OCI-LY3 (cell line): Measurements from ENCODE around the gene HADHB.

ENCODE experiments used
- H2AFZ ChIP-seq: fragments of 200-600, 300-600 bp; shearing (Covaris generic); 2 replicates; pipeline ENCODE4 v1.6.0; 2014; ENCODE audit warnings: antibody characterized with exemption, low read depth, low read length
- H3K27ac ChIP-seq: fragments of 200-600, 300-600 bp; sonication (generic); 2 replicates; pipeline ENCODE4 v1.5.1; 2014; ENCODE audit warnings: mild to moderate bottlenecking, low read length, moderate library complexity, mixed read lengths
- H3K27me3 ChIP-seq: fragments of 200-600, 300-600 bp; sonication (generic); 2 replicates; pipeline ENCODE4 v1.6.1; 2014; ENCODE audit warnings: low read depth, low read length, mixed read lengths
- H3K36me3 ChIP-seq: fragments of 200-600, 300-600 bp; sonication (generic); replicated peaks from 2 replicates; pipeline ENCODE3; 2014; ENCODE audit warnings: low read depth, low read length, mixed read lengths
- H3K4me1 ChIP-seq: fragments of 300-600, 200-600 bp; sonication (generic); 2 replicates; pipeline ENCODE4 v1.6.1; 2014; ENCODE audit warnings: low read length, mixed read lengths
- H3K4me2 ChIP-seq: fragments of 200-600, 300-600 bp; sonication (generic); 2 replicates; pipeline ENCODE4 v1.6.1; 2014; ENCODE audit warnings: low read length, mixed read lengths
- H3K4me3 ChIP-seq: fragments of 300-600, 200-600 bp; sonication (generic); 2 replicates; pipeline ENCODE4 v1.5.1; 2014; ENCODE audit warnings: antibody characterized with exemption, mild to moderate bottlenecking, low read length, moderate library complexity
- H3K79me2 ChIP-seq: fragments of 300-600, 200-600 bp; shearing (Covaris generic); 2 replicates; pipeline ENCODE4 v1.6.1; 2014; ENCODE audit warnings: mild to moderate bottlenecking, low read length, mixed read lengths
- H3K9ac ChIP-seq: fragments of 300-600, 200-600 bp; shearing (Covaris generic); 2 replicates; pipeline ENCODE4 v1.6.0; 2014; ENCODE audit warnings: mild to moderate bottlenecking, low read length, moderate library complexity
- H3K9me3 ChIP-seq: fragments of 200-600, 300-600 bp; shearing (Covaris generic); 2 replicates; pipeline ENCODE4 v1.6.1; 2014; ENCODE audit warnings: low read length, mixed read lengths; ENCODE audit not compliant: insufficient read depth
- H4K20me1 ChIP-seq: fragments of 200-600, 300-600 bp; sonication (generic); 2 replicates; pipeline ENCODE4 v1.6.1; 2016; ENCODE audit warnings: low read length, mixed read lengths; ENCODE audit not compliant: insufficient read depth
- CTCF ChIP-seq: fragments of 200-600, 300-600 bp; sonication (generic); IDR thresholded peaks from 2 replicates; pipeline ENCODE4 v1.5.1; 2014; ENCODE audit warnings: antibody characterized with exemption, low read length, low read depth
- EZH2phosphoT487 ChIP-seq: fragments of 200-600 bp; shearing (Covaris generic); IDR thresholded peaks from 2 replicates; pipeline ENCODE4 v1.6.1; 2018; ENCODE audit warnings: antibody characterized with exemption, mixed run types, low read depth

HADHB gene

GRCh38 chr2:26290001-26290400 is 45.3 kb downstream of the HADHB start:
- Histone ChIP-seq H3K9ac (no peak overlapping the region), H3K4me1 (0 out of 2 replicates have a peak, but pooled peaks cover 3% of the 10 kb centered on the region), H2AFZ (no peak overlapping the region), H3K4me2 (no peak overlapping the region), H3K27ac (no peak overlapping the region), H3K27me3 (no peaks in the 10 kb centered on the region), H3K9me3 (no peaks in the 10 kb centered on the region), H4K20me1 (no peaks in the 10 kb centered on the region), H3K79me2 (no peaks in the 10 kb centered on the region), H3K4me3 (no peak overlapping the region), H3K36me3 (peaks cover 10% of the 10 kb centered on the region)
- TF ChIP-seq CTCF (no peak), EZH2phosphoT487 (no peak)

DNA sequence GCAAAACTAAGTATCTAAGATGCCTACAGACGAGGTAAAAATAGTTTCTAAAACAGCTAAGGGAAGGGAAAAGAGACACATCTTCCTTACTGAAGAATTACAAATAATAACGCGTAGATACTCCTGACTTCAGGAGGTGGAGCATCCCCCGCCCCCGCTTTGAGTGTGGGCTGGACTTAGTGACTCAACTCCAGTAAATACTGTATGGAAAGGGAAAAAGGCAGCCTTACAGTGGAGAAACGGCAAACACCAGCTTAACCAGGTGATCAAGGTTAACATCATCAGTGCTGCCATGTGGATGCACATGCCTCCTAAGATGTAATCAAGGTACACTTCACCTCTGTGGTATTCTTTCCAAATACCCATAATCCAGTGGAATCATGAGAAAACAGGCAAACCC is 47.9 kb downstream of the HADHB start:
- TF ChIP-seq EZH2phosphoT487 (no peak), CTCF (no peak)
- Histone ChIP-seq H3K4me1 (no peaks in the 10 kb centered on the region), H3K4me2 (no peak overlapping the region), H3K4me3 (no peak overlapping the region), H3K9me3 (no peaks in the 10 kb centered on the region), H4K20me1 (no peaks in the 10 kb centered on the region), H3K27me3 (no peaks in the 10 kb centered on the region), H3K79me2 (no peaks in the 10 kb centered on the region), H3K36me3 (peaks cover 2% of the 10 kb centered on the region), H2AFZ (no peak overlapping the region), H3K9ac (no peak overlapping the region), H3K27ac (no peak overlapping the region)

DNA sequence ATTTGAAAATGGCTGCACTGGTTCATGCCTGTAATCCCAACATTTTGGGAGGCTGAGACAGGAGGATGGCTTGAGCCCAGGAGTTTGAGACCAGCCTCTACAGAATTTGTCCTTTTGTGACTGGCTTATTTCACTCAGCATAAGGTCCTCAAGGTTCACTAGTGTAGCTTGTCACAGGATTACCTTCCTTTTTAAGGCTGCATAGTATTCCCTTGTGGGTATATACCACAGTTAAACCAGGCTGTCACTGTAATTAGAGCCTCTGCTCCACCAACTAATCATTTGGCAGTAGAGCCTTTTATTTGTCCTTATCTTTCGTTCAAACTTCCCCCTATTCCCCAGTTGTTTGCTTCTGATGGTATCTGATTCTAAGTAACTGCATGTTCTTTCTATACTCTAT is 50.8 kb downstream of the HADHB start:
- H3K4me3 ChIP-seq: no peak overlapping the region
- H3K9ac ChIP-seq: no peak overlapping the region
- H3K9me3 ChIP-seq: no peaks in the 10 kb centered on the region
- TF ChIP-seq EZH2phosphoT487: no peak
- no peak for TF ChIP-seq CTCF
- no peaks in the 10 kb centered on the region for H3K79me2 ChIP-seq
- peaks cover 13% of the 10 kb centered on the region; the same call in 1 of the 2 replicates for H3K4me1 ChIP-seq
- H3K36me3 ChIP-seq: no peaks in the 10 kb centered on the region
- no peak overlapping the region for H3K4me2 ChIP-seq
- no peak overlapping the region for H3K27ac ChIP-seq
- H2AFZ ChIP-seq: no peak overlapping the region
- no peaks in the 10 kb centered on the region for H4K20me1 ChIP-seq
- H3K27me3 ChIP-seq: no peaks in the 10 kb centered on the region

- Histone ChIP-seq H2AFZ (no peak overlapping the region), H3K9me3 (no peaks in the 10 kb centered on the region)
These were observed 52.3 kb downstream of the HADHB start for GRCh38 chr2:26297061-26297460.

More at GRCh38 chr2:26297061-26297460, 52.3 kb downstream of the HADHB start:
- no peak overlapping the region for H3K4me2 ChIP-seq
- H3K9ac ChIP-seq: no peak overlapping the region
- no peak overlapping the region for H3K27ac ChIP-seq
- no peaks in the 10 kb centered on the region for H3K79me2 ChIP-seq
- TF ChIP-seq EZH2phosphoT487: no peak
- TF ChIP-seq CTCF: no peak
- no peaks in the 10 kb centered on the region for H3K27me3 ChIP-seq
- no peaks in the 10 kb centered on the region for H4K20me1 ChIP-seq
- no peak overlapping the region for H3K4me3 ChIP-seq
- H3K36me3 ChIP-seq: no peaks in the 10 kb centered on the region
- H3K4me1 ChIP-seq: peaks cover 13% of the 10 kb centered on the region; the same call in 1 of the 2 replicates
